Measurements from ENCODE around the gene PRR3.
"Not testable (repeated sequence)": the region's sequence is repeated elsewhere in the genome, so short reads cannot be mapped to it uniquely, and the experiment has no call there.

The PRR3 gene

GRCh38 chr6:30556906-30557682 is at the start of gene PRR3:
Gene PRR3, plus strand, starts transcription at chr6:30557295. Its CDS starts 50 bp downstream, at chr6:30557345.
- peak; percentile 92 to 93 for DNase-seq

GRCh38 chr6:30507849-30508827 is 49.0 kb upstream of the PRR3 start:
- no peak for DNase-seq

GRCh38 chr6:30508890-30509736 is 48.0 kb upstream of the PRR3 start:
- peak in 1 of 2 donors; percentile 75 for DNase-seq

GRCh38 chr6:30510419-30511168 is 46.5 kb upstream of the PRR3 start:
- DNase-seq = no peak

- no peak for DNase-seq
Observed at GRCh38 chr6:30511169-30511546, 45.9 kb upstream of the PRR3 start.

GRCh38 chr6:30513451-30513850 is 43.6 kb upstream of the PRR3 start:
- no peak for DNase-seq

GRCh38 chr6:30515106-30515505 is 42.0 kb upstream of the PRR3 start:
- no peak for DNase-seq

GRCh38 chr6:30515944-30516753 is 40.9 kb upstream of the PRR3 start:
- peak; percentile 92 to 93 for DNase-seq

- DNase-seq = not testable (repeated sequence)
Observed at GRCh38 chr6:30516754-30517076, 40.4 kb upstream of the PRR3 start.

GRCh38 chr6:30517767-30518504 is 39.2 kb upstream of the PRR3 start:
- DNase-seq = not testable (repeated sequence)

- DNase-seq = peak; percentile 39 to 43
Observed at GRCh38 chr6:30518505-30519145, 38.5 kb upstream of the PRR3 start.

GRCh38 chr6:30520522-30520921 is 36.6 kb upstream of the PRR3 start:
- DNase-seq = no peak

GRCh38 chr6:30521082-30521481 is 36.0 kb upstream of the PRR3 start:
- DNase-seq = not testable (repeated sequence)

GRCh38 chr6:30521952-30522351 is 35.1 kb upstream of the PRR3 start:
- not testable (repeated sequence) for DNase-seq

GRCh38 chr6:30526444-30526843 is 30.7 kb upstream of the PRR3 start:
- DNase-seq = not testable (repeated sequence)

GRCh38 chr6:30529349-30529875 is 27.7 kb upstream of the PRR3 start:
- peak; percentile 25 to 33 for DNase-seq

GRCh38 chr6:30530014-30530413 is 27.1 kb upstream of the PRR3 start:
- no peak for DNase-seq

- DNase-seq = peak in 1 of 2 donors; percentile 55
Observed at GRCh38 chr6:30533460-30534294, 23.4 kb upstream of the PRR3 start.

- DNase-seq = no peak
Observed at GRCh38 chr6:30537931-30538330, 19.2 kb upstream of the PRR3 start.

Data from CD4-positive, alpha-beta T cell treated with Interleukin-1 beta for 1 hour (primary cell).